MG63 (cell line): ENCODE measurements around the gene CA12. TPM values are rescaled to one million over a fixed set of nuclear protein-coding genes. Genes with fewer than 3 reads are reported as not detected.

Experiments used
- DNase-seq: peaks from one replicate; pipeline ENCODE4 v3.0.0-alpha.2; 2020
- H3K27me3 ChIP-seq: fragments of 250-450 bp; sonication (Bioruptor Pico); 2 replicates; pipeline ENCODE4 v1.5.1; 2020; ENCODE audit warnings: mild to moderate bottlenecking, moderate library complexity
- H3K36me3 ChIP-seq: fragments of 250-450 bp; sonication (Bioruptor Pico); 2 replicates; pipeline ENCODE4 v1.5.1; 2020; ENCODE audit warnings: mild to moderate bottlenecking, moderate library complexity
- H3K4me3 ChIP-seq: fragments of 250-450 bp; sonication (Bioruptor Pico); 2 replicates; pipeline ENCODE4 v1.5.1; 2020; ENCODE audit warnings: mild to moderate bottlenecking, moderate library complexity
- H3K9me3 ChIP-seq: fragments of 250-450 bp; sonication (Bioruptor Pico); 2 replicates; pipeline ENCODE4 v1.5.1; 2020; ENCODE audit warnings: mild to moderate bottlenecking, moderate library complexity
- total RNA-seq: library from RNA; depleted of rRNA; stranded (reverse); fragments of >200 nt; shearing (Covaris generic); gene quantifications from 2 replicates; pipeline ENCODE4 v1.2.3, GENCODE V29; 2014; ENCODE audit warnings: low replicate concordance

Gene CA12
- total RNA-seq, 1 experiment from 2014 or later = 4.7 TPM

DNA sequence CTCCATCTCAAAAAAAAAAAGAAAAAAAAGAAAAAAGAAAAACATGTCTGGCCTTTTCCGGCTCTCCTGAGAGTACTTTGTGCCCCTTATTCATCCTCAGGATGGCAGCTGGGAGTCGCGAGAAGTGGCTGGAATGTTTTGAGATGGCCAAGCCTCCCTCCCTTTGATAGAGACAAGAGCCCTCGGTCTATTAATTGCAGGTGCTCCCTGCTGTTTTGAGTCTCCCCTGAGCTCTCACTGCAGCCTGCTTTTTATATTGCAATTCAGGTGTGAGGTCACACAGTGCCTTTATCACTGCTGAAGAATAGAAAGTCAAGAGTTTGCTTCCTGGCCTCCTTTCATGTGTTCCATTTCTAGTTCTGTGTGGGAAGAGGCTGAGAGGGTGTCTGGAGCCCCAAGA, 10.9 kb downstream of the CA12 start:
- Histone ChIP-seq H3K27me3 (no peaks in the 10 kb centered on the region), H3K36me3 (no peaks in the 10 kb centered on the region), H3K4me3 (no peak overlapping the region), H3K9me3 (no peaks in the 10 kb centered on the region)
- DNase-seq = no peak

GRCh38 chr15:63369781-63370180, 11.9 kb downstream of the CA12 start:
- no peak overlapping the region for H3K4me3 ChIP-seq
- H3K9me3 ChIP-seq = no peaks in the 10 kb centered on the region
- no peaks in the 10 kb centered on the region for H3K27me3 ChIP-seq
- DNase-seq = no peak
- H3K36me3 ChIP-seq = no peaks in the 10 kb centered on the region

- no peaks in the 10 kb centered on the region for H3K9me3 ChIP-seq
- no peak for DNase-seq
- no peaks in the 10 kb centered on the region for H3K27me3 ChIP-seq
- H3K36me3 ChIP-seq = no peaks in the 10 kb centered on the region
- H3K4me3 ChIP-seq = no peak overlapping the region
These were observed 12.3 kb downstream of the CA12 start for GRCh38 chr15:63369296-63369695.

DNA sequence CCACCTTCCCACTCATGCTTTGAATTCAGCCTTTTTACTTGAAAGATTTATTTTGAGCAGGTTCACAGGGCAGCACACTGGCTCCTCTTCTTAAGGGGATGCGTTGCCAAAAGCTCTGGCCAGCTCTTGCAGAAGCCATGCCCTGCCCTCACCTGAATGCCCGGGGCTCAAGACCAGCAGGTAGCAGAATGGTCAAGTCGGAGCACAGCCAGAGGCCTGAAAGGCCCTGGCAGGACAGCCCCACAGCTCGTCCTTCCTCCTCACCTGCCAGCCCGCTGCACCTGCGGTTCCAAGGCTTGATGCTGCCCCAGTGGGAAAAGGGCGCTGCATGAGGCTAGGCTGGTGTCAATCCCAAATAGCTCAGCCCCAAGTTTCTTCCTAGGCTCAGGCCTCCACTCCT, 13.1 kb downstream of the CA12 start:
- no peaks in the 10 kb centered on the region for H3K36me3 ChIP-seq
- H3K9me3 ChIP-seq = no peaks in the 10 kb centered on the region
- H3K4me3 ChIP-seq = no peak overlapping the region
- DNase-seq = no peak
- no peaks in the 10 kb centered on the region for H3K27me3 ChIP-seq

- Histone ChIP-seq H3K36me3 (no peaks in the 10 kb centered on the region), H3K9me3 (no peaks in the 10 kb centered on the region), H3K27me3 (no peaks in the 10 kb centered on the region), H3K4me3 (no peak overlapping the region)
- DNase-seq = no peak
These were observed 13.7 kb downstream of the CA12 start for GRCh38 chr15:63367900-63368299.

DNA sequence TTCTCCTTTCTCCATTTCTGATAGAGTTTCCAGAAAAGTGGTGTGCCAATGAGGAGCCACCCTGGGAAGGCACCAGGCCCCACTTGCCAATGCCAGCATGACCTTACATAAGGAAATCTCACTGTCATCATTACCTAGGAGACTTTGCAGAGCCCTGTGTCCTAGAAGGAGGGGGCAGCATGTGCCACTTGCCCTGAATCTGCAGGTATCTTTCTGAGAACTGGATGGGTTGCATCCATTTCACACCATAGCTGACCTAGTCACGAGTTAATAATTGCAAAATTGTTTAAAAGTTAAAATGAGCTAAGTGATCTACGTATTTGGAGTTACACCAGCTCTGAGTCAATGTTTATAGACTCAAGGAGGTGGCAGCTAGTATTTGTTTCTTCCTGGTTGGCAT, 14.3 kb downstream of the CA12 start:
- DNase-seq = no peak
- H3K27me3 ChIP-seq = no peaks in the 10 kb centered on the region
- H3K9me3 ChIP-seq = no peaks in the 10 kb centered on the region
- H3K4me3 ChIP-seq = no peak overlapping the region
- no peaks in the 10 kb centered on the region for H3K36me3 ChIP-seq

- Histone ChIP-seq H3K27me3 (no peaks in the 10 kb centered on the region), H3K36me3 (no peaks in the 10 kb centered on the region), H3K4me3 (no peak overlapping the region), H3K9me3 (no peaks in the 10 kb centered on the region)
- no peak for DNase-seq
These were observed 15.2 kb downstream of the CA12 start for GRCh38 chr15:63366451-63366850.

DNA sequence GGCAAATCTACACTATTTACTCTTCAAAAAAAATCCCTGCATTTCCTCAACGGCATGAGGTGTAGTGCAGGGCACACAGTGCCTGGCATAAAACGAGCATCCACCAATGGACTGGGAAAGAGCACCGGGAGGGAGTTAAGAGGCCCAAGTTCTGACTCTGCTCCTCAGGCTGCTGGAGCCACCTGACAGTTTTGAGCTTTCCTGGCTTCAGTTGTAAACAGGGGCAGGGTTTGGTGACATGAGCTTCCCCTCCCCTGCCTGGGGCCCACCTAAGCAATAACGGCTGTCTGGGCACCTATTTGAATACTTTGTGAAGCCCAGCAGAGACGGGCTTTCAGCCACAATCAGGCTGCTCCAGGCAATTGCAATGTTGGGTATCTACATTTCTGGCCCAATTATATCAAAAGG, 16.4 kb downstream of the CA12 start:
- DNase-seq = no peak
- H3K27me3 ChIP-seq = no peaks in the 10 kb centered on the region
- no peaks in the 10 kb centered on the region for H3K9me3 ChIP-seq
- no peak overlapping the region for H3K4me3 ChIP-seq
- no peaks in the 10 kb centered on the region for H3K36me3 ChIP-seq

DNA sequence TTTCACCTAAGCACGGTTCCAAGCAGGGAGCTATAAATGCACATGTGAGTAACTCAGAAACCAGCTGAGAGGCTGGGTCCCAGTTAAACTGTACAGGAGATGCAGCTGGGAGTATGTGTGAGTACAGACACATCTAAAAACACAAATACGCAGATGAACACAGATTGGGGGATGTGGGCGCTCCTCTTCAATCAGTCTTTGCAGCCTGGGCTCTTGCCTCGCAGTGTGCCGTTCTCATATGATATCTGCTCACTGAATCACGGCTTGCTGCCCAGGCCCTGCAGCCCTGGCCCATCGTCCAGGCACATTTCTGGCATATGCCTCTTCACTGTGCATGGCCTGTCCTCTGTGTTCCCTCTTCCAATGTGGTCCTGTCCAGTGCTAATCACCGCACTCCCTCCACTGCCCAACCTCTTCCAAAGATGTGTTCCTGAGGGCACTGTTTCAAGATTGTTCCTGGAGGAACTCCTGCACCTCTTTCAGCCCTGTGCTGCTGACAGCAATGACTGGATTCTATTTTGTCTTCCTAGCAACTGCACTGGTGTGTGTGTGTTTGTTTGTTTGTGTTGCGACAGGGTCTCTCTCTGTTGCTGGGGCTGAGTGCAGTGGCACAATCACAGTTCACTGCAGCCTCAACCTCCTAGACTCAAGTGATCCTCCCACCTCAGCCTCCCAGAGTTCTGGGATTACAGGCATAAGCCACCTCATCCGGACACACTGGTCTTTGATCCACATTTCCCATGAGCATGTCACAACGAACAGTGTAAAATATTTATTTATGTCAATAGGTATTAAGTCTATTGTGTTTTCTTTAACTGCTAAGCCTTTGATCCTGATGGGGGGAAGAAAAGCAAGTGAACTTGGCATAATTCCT, 17.0 kb downstream of the CA12 start:
- no peak for DNase-seq
- no peak overlapping the region for H3K4me3 ChIP-seq
- no peaks in the 10 kb centered on the region for H3K36me3 ChIP-seq
- H3K27me3 ChIP-seq = no peaks in the 10 kb centered on the region
- H3K9me3 ChIP-seq = no peaks in the 10 kb centered on the region

DNA sequence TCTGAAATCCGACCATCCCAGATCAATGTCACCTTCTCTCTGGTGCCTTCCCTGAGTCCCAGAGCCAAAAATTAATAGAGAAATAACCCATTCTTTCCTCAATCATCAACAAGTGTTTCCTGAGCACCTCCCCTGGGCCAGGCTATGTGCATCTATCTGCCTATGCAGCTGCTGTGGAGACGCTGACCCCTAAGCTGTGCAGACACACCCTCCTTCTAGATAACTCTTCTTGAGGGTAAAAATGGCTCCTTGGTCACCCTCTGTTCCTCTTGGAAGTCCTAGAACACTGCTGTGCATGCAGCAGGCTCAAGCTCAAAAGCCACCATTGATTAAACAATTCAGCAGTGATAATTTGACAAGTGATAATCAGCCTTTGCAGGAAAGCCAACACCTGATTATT, 18.4 kb downstream of the CA12 start:
- DNase-seq = no peak
- no peaks in the 10 kb centered on the region for H3K27me3 ChIP-seq
- no peaks in the 10 kb centered on the region for H3K36me3 ChIP-seq

GRCh38 chr15:63362885-63363284, 18.8 kb downstream of the CA12 start:
- DNase-seq = no peak
- no peak overlapping the region for H3K4me3 ChIP-seq
- no peaks in the 10 kb centered on the region for H3K27me3 ChIP-seq
- no peaks in the 10 kb centered on the region for H3K9me3 ChIP-seq
- no peaks in the 10 kb centered on the region for H3K36me3 ChIP-seq

More for the DNA sequence above, 18.4 kb downstream of the CA12 start:
- no peaks in the 10 kb centered on the region for H3K9me3 ChIP-seq
- H3K4me3 ChIP-seq = no peak overlapping the region

GRCh38 chr15:63362196-63362595, 19.4 kb downstream of the CA12 start:
- H3K36me3 ChIP-seq = no peaks in the 10 kb centered on the region
- H3K4me3 ChIP-seq = no peak overlapping the region
- no peaks in the 10 kb centered on the region for H3K9me3 ChIP-seq
- no peaks in the 10 kb centered on the region for H3K27me3 ChIP-seq
- DNase-seq = no peak

GRCh38 chr15:63360170-63360569, 21.5 kb downstream of the CA12 start:
- Histone ChIP-seq H3K9me3 (no peaks in the 10 kb centered on the region), H3K4me3 (no peak overlapping the region), H3K36me3 (no peaks in the 10 kb centered on the region), H3K27me3 (no peaks in the 10 kb centered on the region)
- no peak for DNase-seq

DNA sequence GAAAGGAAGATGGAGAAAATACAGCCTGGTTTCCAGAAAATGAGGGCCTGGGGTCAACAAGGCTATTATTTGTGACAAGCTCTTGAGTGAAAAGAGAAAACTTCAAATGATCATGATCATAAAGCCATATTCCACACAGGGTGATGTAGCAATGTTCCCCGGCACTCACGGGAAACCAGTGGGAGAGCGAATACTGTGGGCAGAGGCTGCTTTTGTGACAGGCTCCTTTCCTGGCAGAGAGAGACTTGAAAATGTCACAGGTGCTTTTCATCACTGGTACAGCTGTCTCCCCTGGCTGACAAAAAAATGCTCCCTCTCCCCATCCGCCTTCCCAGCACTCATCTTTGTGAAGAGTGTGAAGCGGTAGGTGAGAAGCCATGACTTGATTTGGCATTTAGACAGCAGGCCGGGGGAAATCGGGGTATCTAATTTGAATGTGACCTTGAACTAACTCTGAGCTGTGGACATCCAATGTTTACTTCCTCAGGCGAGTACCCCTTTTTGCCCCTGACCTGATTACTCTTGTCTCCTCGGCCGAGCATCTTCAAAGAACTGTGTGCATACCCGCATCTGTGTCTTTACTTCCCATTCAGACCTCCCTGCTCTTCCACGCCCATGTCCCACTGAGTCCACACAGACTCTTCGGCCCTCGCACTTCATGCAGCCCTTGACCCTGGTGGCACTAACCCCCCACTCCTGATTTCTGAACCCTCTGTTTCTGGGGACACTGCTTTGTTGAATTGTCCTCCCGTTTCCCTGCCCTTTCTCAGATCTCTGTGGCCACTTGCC, 23.2 kb downstream of the CA12 start:
- Histone ChIP-seq H3K36me3 (no peaks in the 10 kb centered on the region), H3K27me3 (no peaks in the 10 kb centered on the region), H3K9me3 (no peaks in the 10 kb centered on the region), H3K4me3 (no peak overlapping the region)
- no peak for DNase-seq

DNA sequence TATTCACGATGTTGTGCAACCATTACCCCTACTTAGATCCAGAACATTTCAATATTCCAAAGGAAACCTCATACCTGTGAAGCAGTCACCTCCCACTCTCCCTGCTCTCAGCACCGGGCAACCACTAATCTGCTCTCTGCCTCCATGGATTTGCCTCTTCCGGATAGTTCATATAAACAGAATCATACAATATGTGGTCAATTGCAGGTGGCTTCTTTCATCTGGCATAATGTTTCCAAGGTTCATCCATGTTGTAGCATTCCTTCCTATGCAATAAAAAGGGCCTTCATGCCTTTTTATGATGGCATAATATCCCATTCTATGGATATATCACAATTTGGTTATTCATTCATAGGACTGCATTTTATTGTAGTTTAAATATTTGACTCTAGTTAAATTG, 23.9 kb downstream of the CA12 start:
- no peak for DNase-seq
- no peaks in the 10 kb centered on the region for H3K9me3 ChIP-seq
- no peaks in the 10 kb centered on the region for H3K36me3 ChIP-seq
- no peaks in the 10 kb centered on the region for H3K27me3 ChIP-seq
- no peak overlapping the region for H3K4me3 ChIP-seq

- Histone ChIP-seq H3K4me3 (no peak overlapping the region), H3K27me3 (no peaks in the 10 kb centered on the region), H3K36me3 (no peaks in the 10 kb centered on the region), H3K9me3 (no peaks in the 10 kb centered on the region)
- DNase-seq = no peak
These were observed 24.6 kb downstream of the CA12 start for GRCh38 chr15:63357061-63357460.

DNA sequence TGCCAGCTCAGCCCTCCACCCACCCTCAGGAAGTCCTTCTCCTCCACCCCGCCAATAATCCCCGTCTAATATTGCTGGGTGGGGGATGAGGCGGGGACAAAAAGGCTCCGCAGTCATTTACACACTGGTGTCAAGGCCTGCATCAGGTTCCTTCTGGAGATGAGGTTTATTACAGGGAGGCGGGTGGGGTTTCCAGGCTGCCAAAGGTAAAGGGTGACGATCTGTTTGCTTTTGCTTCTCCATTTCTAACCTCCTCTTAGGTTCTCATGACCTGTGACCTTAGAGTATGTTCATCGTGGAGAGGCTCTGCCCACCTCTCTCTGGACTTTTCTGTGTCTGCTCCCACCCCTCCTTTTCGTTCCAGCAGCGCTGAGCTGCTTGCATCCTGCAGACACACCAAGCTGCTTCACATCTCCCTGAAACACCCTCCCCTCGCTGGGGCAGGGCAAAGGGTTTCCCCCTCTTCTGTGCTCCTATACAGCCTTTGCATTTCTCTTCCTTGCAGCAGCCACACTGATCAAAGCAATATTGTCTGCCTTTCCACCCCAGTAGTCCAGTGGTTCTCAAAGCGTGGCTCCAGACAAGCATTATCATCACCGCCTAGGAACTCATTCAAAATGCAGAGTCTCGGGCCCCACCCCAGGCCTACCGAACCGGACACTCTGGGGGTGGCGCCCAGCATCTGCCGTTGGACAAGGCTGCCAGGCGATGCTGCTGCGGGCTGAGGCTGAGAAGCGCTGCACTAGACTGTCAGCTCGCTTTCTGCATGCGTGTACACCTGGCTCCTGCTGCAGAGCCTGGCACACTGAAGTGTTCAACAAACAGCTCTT, 26.6 kb downstream of the CA12 start:
- no peak for DNase-seq
- Histone ChIP-seq H3K9me3 (no peaks in the 10 kb centered on the region), H3K36me3 (no peaks in the 10 kb centered on the region), H3K27me3 (no peaks in the 10 kb centered on the region), H3K4me3 (no peak overlapping the region)
